Body of pancreas (tissue), 4 donors: ENCODE data around the gene SNX25. TPM values are rescaled to one million over a fixed set of nuclear protein-coding genes. Genes with fewer than 3 reads are reported as not detected.

ENCODE experiments used
- ATAC-seq: fragments of 150-250 bp; one replicate; pipeline ENCODE4 v1.9.1; 2016
- DNase-seq, 4 donors: peaks; one replicate each; pipeline ENCODE4 v3.0.0-alpha.2; 2019
- H3K27ac ChIP-seq, 4 donors: fragments of 200-600 bp; sonication (generic); 1 replicate in 3 of 4; 2 replicates in 1 of 4; pipeline versions ENCODE4 v1.5.1 to v1.6.1; 2016 to 2019; ENCODE audit warnings: mild to moderate bottlenecking in 1 of 4, mixed read lengths in 1 of 4, moderate library complexity in 1 of 4
- H3K27me3 ChIP-seq, 2 donors: fragments of 200-600 bp; sonication (generic); one replicate each; pipeline ENCODE4 v1.6.0; 2016; ENCODE audit warnings: mild to moderate bottlenecking in 1 of 2
- H3K36me3 ChIP-seq, 2 donors: fragments of 200-600 bp; sonication (generic); replicated peaks in 1 of 2; 2 replicates each; pipeline ENCODE4 v1.5.1; 2016; ENCODE audit warnings: low read depth in 2 of 2; ENCODE audit not compliant: insufficient read depth in 1 of 2
- H3K4me1 ChIP-seq: fragments of 200-600 bp; sonication (generic); one replicate; pipeline ENCODE4 v1.6.0; 2016
- H3K4me3 ChIP-seq, 2 donors: fragments of 200-600 bp; sonication (generic); 1 replicate in 1 of 2; 2 replicates in 1 of 2; pipeline ENCODE4 v1.5.1; 2016 to 2019
- H3K9me3 ChIP-seq, 3 donors: fragments of 200-600 bp; sonication (generic); 1 replicate in 2 of 3; 2 replicates in 1 of 3; pipeline ENCODE4 v1.5.1; 2016
- CTCF ChIP-seq, 7 experiments: fragments of 450-650 bp in 4 of 7; fragments of 200-600 bp in 3 of 7; sonication (generic) in 3 of 7; IDR thresholded peaks; one replicate each; pipeline ENCODE4 v1.5.1; 2016 to 2019; ENCODE audit warnings: antibody characterized with exemption in 7 of 7
- POLR2A ChIP-seq, 3 donors: fragments of 450-650 bp; IDR thresholded peaks; one replicate each; pipeline ENCODE4 v1.6.1; 2016; ENCODE audit warnings: antibody characterized with exemption in 3 of 3, mild to moderate bottlenecking in 2 of 3
- WGBS, 2 donors: methylation state at CpG; one replicate each; pipeline ENCODE4 v1.1.5; 2017; 5-methylcytosine and 5-hydroxymethylcytosine counted together
- intact Hi-C: fragments of 100-400 bp; cut with DNase I; formaldehyde crosslinking; loops from one replicate; pipeline ENCODE4 v1.15.1; 2023
- total RNA-seq, 2 donors: library from RNA; depleted of rRNA; stranded (reverse); fragments of >200 nt; gene quantifications; one replicate each; pipeline ENCODE4 v1.1.0, GENCODE V29; 2016

The SNX25 gene
- total RNA-seq, 2 donors from 2014 or later, result 16.6 to 25.7 TPM

- Histone ChIP-seq H3K9me3 (no peaks in the 10 kb centered on the region), H3K4me1 (no peaks in the 10 kb centered on the region), H3K27me3 (no peaks in the 10 kb centered on the region), H3K27ac (no peak overlapping the region), H3K4me3 (no peak overlapping the region), H3K36me3 (no peaks in the 10 kb centered on the region)
- TF ChIP-seq POLR2A (IDR thresholded peaks at IDR 0.05), result no peak
- no peak for TF ChIP-seq CTCF (IDR thresholded peaks at IDR 0.05)
- 91 to 94% methylated on average over 1 of the region's 1 CpG for WGBS, 2 donors
- intact Hi-C loops, result no loop called here
- ATAC-seq, result no peak
- DNase-seq, result no peak
These were observed 73.6 kb downstream of the SNX25 start for GRCh38 chr4:185282968-185283367.

- no peak overlapping the region for H3K4me3 ChIP-seq
- intact Hi-C loops, result no loop called here
- H3K36me3 ChIP-seq, result no peaks in the 10 kb centered on the region
- DNase-seq, result no peak
- no peaks in the 10 kb centered on the region for H3K9me3 ChIP-seq
- TF ChIP-seq POLR2A (IDR thresholded peaks at IDR 0.05), result no peak
- TF ChIP-seq CTCF (IDR thresholded peaks at IDR 0.05), result no peak
- no peaks in the 10 kb centered on the region for H3K27me3 ChIP-seq
- no peak for ATAC-seq
- no peak overlapping the region for H3K27ac ChIP-seq
- no peaks in the 10 kb centered on the region for H3K4me1 ChIP-seq
These were observed 74.3 kb downstream of the SNX25 start for GRCh38 chr4:185283723-185284122.

- Histone ChIP-seq H3K4me3 (no peak overlapping the region), H3K36me3 (no peaks in the 10 kb centered on the region), H3K27ac (no peak overlapping the region), H3K4me1 (no peaks in the 10 kb centered on the region), H3K9me3 (no peaks in the 10 kb centered on the region), H3K27me3 (no peaks in the 10 kb centered on the region)
- WGBS, 2 donors, result 96 to 99% methylated on average over 6 of the region's 6 CpGs
- DNase-seq (no peak), ATAC-seq (no peak)
- intact Hi-C loops, result no loop called here
- TF ChIP-seq CTCF (IDR thresholded peaks at IDR 0.05) (no peak), POLR2A (IDR thresholded peaks at IDR 0.05) (no peak)
These were observed 76.4 kb downstream of the SNX25 start for GRCh38 chr4:185285632-185286393.

GRCh38 chr4:185286571-185286970 lies 77.2 kb downstream of the SNX25 start:
- H3K36me3 ChIP-seq, result no peaks in the 10 kb centered on the region
- no peaks in the 10 kb centered on the region for H3K4me1 ChIP-seq
- no peak overlapping the region for H3K4me3 ChIP-seq
- no peaks in the 10 kb centered on the region for H3K9me3 ChIP-seq
- no peaks in the 10 kb centered on the region for H3K27me3 ChIP-seq
- WGBS, 2 donors, result 66 to 75% methylated on average over 3 of the region's 3 CpGs
- DNase-seq, result no peak
- intact Hi-C loops, result no loop called here
- no peak for ATAC-seq
- TF ChIP-seq CTCF (IDR thresholded peaks at IDR 0.05) (no peak), POLR2A (IDR thresholded peaks at IDR 0.05) (no peak)
- no peak overlapping the region for H3K27ac ChIP-seq

- WGBS, 2 donors, result 94 to 98% methylated on average over 4 of the region's 4 CpGs
- Histone ChIP-seq H3K9me3 (no peaks in the 10 kb centered on the region), H3K4me1 (no peaks in the 10 kb centered on the region), H3K36me3 (no peaks in the 10 kb centered on the region), H3K27ac (no peak overlapping the region), H3K4me3 (no peak overlapping the region), H3K27me3 (no peaks in the 10 kb centered on the region)
- no peak for ATAC-seq
- DNase-seq, result no peak
- intact Hi-C loops, result no loop called here
- TF ChIP-seq POLR2A (IDR thresholded peaks at IDR 0.05), result no peak
- no peak for TF ChIP-seq CTCF (IDR thresholded peaks at IDR 0.05)
These were observed 77.6 kb downstream of the SNX25 start for GRCh38 chr4:185287031-185287430.
